ENCODE data around the gene KLF17.

DNA sequence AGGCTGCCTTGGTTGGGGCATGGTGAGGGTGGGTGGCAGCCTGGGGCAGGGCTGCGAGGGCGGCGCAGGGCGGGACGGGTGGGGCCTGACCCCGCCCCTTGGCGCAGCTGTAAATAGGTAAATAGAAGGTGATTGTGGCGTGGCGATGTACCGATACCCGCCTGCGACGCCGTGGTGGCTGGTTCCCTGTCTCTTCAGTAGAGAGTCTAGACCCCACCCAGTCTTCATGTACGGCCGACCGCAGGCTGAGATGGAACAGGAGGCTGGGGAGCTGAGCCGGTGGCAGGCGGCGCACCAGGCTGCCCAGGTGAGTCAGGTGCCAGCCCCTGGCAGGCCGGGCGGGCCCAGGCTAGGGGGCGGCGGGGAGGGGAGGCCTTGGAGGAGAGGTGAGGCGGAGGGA lies at the start of gene KLF17:
- TF ChIP-seq REST (IDR thresholded peaks at IDR 0.05; ENCODE audit: insufficient replicate concordance, low read depth) (no peak), CTCF (IDR thresholded peaks at IDR 0.05; ENCODE audit: insufficient read depth, low read length) (no peak), POLR2AphosphoS5 (IDR thresholded peaks at IDR 0.05; ENCODE audit: low read depth) (no peak)

All from HL-60 (cell line).